Skin of body (tissue), 2 donors: ENCODE results near the gene TRMT10C. TPM values are rescaled to one million over a fixed set of nuclear protein-coding genes. Genes with fewer than 3 reads are reported as not detected.
"Not testable (repeated sequence)": the region's sequence is repeated elsewhere in the genome, so short reads cannot be mapped to it uniquely, and the experiment has no call there.

Source experiments
- DNase-seq: peaks from one replicate; lab custom pipeline; 2025; lab: John Stamatoyannopoulos, UW
- total RNA-seq: library from RNA; depleted of rRNA; stranded (reverse); fragments of >200 nt; gene quantifications from one replicate; pipeline ENCODE4 v1.2.3, GENCODE V29; 2014

The TRMT10C gene
- total RNA-seq, 1 donor from 2014 or later: 33.2 TPM

DNA sequence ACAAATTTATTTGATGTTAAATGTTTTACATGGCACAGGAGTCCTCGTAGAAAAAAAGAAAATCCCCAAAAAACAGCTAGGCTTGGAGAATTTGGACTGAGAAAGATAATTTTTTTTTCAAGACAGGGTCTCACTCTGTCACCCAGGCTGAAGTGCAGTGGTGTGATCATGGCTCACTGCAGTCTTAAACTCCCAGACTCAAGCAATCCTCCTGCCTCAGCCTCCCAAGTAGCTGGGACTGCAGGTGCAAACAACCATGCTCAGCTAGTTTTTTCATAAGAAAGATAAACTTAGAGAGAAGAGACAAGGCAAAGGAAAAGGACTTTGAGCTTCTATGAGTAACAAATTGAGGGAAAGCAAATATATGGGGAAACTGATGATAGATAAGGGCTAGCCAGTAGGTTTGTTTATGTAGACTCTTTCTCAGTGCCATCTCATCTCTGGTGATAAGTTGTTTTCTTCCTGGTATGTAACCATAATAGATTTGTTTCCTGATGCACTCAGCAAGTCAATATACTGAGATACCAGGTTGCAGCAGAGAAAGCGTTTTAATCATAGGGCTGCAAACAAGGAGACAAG lies 13.1 kb upstream of the TRMT10C start:
- no peak for DNase-seq

DNA sequence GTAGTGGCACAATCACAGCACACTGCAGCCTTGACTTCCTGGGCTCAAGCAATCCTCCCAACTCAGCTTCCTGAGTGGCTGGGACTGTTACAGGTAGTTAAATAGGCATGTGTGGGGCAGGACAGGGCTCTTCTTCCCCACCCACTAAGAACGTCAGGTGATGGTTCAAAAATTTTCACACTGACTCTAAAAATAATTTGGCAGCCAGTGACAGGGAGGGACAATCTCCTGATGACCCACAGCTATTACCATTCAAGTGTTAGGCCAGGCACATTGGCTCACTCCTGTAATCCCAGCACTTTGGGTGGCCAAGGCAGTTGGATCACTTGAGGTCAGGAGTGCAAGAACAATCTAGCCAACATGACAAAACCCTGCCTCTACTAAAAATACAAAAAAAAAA lies 12.2 kb upstream of the TRMT10C start:
- no peak for DNase-seq

DNA sequence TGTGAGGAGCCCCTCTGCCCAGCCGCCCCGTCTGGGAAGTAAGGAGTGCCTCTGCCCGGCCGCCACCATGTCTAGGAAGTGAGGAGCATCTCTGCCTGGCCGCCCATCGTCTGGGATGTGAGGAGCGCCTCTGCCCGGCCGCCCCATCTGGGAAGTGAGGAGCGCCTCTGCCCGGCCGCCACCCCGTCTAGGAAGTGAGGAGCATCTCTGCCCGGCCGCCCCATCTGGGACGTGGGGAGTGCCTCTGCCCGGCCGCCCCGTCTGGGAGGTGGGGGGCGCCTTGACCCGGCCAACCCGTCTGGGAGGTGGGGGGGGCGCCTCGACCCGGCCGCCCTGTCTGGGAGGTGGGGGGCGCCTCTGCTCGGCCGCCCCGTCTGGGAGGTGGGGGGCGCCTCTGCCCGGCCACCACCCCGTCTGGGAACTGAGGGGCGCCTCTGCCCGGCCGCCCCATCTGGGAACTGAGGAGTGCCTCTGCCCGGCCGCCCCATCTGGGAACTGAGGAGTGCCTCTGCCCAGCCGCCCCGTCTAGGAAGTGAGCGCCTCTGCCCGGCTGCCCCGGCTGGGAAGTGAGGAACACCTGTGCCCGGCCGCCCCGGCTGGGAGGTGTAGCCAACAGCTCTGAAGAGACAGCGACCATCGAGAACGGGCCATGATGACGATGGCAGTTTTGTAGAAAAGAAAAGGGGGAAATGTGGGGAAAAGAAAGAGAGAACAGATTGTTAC lies 10.1 kb upstream of the TRMT10C start:
- DNase-seq: not testable (repeated sequence)

DNA sequence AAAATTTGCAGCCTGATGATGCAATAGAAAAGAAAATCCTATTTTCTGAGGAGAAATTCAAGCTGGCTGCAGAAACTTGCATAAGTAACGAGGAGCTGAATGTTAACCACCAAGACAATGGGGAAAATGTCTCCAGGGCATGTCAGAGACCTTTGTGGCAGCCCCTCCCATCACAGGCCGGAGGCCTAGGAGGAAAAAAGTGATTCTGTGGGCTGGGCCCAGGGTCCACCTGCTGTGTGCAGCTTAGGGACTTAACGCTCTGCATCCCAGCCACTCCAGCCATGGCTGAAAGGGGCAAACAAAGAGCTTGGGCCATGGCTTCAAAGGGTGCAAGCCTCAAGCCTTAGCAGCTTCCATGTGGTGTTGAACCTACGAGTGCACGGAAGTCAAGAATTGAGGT lies 8.3 kb upstream of the TRMT10C start:
- not testable (repeated sequence) for DNase-seq

DNA sequence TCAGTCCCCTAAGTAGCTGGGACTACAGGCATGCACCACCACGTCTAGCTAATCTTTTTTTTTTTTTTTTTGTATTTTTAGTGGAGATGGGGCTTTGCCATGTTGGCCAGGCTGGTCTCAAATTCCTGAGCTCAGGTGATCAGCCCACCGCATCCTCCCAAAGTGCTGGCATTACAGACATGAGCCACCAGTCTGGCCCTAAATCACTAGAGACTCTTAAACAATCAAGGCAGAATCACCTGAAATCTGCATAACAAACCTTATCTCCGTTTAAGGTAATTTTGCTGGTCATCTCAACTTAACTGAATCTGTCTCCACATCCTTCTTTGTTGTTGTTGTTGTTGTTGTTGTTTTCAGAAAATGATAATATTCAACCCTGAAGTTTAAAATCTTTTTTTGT lies 5.6 kb upstream of the TRMT10C start:
- DNase-seq: no peak

DNA sequence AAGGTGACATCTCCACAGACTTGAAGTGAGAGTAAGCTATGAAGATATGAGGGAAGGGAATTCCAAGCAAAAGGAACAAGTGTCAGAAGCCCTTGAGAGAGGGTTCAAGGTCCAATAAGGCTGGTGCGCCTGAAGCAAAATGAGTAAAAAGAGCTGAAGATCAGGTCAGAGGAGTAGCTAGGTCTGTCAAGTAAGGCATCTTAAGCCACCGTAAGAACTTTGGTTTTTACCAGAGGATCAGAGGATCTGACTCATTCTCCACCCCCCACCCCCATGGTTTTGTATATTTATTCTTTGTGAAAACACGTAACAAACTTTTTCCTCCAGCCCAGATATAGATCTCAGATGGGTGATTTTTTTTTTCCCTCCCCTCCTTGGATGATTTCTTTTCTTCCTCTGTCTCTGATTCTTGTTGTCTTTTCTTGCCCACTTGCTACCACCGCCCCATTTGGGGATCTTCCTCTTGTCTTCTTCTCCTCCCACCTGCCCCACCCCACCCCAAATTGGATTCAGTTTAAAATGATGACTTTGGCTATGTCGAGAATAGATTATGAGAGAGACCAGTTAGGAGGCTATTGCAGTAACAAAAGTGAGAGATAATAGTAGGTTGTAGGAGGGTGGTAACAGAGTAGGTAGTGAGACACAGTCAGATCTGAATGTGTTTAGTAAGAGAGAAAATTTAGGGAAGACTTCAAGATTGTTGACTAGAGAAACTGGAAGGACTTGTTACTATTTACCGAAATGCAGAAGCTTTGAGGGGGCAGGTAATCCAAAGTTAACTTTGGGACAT lies 6.1 kb downstream of the TRMT10C start:
- no peak for DNase-seq

DNA sequence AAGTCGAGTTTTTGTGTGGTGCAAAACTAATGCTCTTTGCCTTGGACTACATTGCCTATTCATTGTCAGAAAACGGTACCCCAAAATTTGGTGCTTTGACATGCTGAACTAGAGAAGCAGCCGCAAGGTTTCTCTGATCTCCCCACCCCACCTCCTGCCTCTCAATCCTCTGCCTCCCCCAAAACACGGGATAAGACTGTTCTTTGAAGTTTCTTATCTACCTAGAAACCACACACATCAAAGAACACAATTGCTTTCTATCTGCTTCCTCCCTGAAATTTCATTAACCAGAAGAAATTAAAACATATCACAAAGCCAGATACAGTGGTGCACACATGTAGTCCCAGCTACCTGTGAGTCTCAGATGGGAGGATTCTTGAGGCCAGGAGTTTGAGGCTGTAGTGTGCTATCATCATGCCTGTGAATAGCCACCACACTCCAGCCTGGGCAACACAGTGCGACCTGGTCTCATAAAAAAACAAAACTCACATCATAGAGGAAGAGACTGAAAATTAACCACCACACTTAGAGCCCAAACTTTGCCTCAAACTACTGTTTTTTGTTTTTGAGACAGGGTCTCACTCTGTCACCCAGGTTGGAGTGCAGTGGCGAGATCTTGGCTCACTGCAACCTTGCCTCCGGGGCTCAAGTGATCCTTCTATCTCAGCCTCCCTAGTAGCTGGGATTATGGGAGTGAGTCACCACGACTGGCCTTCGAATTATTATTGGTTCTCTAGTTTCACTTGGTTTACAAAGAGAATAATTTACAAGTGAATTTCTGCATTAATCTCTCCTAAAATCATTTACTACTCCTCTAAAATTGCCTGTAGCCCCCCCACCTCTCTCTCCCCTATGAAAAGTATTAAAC lies 9.6 kb downstream of the TRMT10C start:
- no peak for DNase-seq

DNA sequence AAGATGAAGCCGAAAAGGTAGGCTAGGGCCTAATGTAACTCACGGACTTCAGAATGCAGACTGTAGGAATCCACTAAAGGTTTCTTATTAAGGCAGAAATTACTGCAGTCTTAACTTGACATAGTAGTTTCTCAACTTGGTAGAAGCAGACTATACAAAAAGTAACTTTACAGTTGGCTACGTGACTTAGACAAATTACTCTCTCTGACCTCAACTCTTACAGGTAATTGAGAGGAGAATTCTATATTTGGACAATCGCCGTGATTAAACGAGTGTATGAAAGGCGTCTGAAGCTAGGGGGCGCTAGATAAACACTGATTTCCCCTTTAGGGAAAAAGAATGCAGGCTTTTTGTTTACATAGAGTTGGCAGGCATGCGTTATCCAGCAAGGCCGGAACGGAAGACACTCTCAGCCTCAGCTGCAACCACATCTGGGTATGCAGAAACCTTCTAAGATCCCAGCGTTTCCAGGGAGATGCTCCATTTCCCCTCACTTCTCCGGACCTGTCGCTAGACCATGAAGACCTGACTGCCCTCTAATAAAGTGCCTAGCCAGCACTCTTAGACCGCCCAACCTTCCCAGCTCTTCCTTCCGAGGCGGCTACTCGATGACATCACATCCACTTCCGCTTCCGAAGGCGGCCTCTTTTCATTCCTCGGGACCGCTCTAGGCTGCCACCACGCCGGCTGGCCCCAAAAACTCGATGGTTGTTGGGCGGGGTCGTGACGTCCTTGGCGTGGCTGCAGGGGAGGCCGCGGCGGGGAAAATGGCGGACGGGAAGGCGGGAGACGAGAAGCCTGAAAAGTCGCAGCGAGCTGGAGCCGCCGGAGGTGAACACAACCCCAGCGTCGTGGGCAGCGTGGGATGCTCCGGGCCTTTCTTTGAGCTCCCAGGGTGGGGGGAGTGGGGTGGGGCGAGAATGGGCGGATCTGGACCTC lies 12.1 kb downstream of the TRMT10C start, which contains the start of gene PCNP:
TSS of gene PCNP (plus strand) at position 732 of the 939 bp plus-strand sequence. CDS start at position 768, 36 bp downstream.
- DNase-seq: peak; percentile 99

DNA sequence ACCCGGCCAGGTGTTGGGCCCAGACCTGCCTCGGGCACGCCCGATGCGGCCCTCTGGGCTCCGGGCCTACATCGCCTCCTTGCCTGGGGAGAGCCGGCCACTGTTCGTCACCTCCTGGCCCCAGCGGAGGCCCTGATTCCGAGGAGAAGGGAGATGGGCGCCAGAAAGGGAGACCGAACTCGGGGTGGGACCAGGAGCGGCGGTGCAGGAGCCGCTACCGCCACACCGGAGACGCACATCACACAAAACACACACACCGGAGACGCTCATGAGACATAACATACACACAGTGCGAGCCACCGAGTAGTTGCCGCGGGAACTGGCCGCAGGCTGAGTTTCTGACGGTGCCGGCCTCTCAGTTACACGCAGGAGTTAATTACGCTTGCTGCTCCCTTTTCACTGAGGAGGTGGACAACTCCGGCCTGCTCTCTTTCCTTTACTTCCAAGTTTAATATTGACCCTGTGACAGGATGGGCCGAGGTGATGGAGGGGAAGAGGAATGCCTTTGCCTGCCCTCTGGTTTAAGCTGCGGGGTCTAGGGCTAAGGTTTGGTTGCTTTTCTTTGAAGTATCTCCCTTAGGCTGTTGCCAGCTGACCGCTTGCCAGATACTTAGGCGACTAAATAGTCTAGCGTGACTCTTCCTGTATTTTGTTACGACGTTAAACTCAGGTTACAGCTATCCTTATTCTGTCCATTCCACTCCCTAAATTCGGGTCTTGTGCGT lies 12.9 kb downstream of the TRMT10C start:
- peak; percentile 69 for DNase-seq

DNA sequence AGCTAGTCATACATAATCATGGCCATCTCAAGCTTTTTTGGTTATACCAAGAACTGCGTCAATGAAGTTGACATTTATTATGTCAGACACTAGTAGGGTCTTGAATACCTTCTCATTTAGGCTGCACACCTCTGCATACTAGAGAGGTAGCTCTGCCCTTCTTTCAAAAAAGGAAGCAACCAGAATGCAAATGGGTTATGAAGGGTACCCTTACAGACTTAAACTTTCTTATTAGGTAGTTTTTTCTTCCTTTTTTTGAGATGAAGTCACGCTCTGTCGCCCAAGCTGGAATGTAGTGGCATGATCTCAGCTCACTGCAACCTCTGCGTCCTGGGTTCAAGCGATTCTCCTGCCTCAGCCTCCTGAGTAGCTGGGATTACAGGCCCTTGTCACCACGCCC lies 15.6 kb downstream of the TRMT10C start:
- DNase-seq: no peak

DNA sequence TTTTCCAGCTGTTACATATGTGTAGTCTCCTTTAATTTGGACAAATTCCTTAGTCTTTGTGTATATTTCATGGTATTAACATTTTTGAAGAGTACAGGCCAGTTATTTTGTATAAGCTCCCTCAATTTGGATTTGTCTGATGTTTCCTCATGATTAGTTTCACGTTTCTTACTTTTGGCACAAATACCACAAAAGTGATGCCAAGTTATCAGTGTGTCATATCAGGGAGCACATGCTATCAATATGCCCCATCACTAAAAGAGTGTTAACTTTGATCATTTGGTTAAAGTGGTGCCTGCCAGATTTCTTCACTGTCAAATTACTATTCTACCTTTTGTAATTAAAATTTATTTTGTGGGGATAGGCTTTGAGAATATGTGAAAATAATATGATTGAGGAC lies 26.9 kb downstream of the TRMT10C start:
- peak; percentile 37 for DNase-seq

DNA sequence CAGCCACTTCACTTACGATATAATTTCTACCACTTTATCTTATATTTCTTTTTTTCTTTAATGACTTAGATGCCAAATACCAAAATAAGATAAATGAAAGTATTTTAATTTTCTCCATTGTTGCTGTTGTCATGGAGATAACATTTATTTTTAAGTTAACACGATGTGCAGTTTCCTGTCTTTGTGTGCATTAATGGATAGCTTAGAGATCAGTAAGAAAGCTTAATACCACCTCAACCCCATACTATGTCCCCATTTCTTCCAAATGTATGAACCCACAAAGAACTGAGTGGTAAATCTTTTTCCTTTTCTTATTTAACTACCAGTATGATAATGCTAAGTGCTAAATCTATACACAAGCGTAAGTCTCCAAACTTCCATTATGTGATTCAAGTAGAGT lies 29.4 kb downstream of the TRMT10C start:
- DNase-seq: no peak

DNA sequence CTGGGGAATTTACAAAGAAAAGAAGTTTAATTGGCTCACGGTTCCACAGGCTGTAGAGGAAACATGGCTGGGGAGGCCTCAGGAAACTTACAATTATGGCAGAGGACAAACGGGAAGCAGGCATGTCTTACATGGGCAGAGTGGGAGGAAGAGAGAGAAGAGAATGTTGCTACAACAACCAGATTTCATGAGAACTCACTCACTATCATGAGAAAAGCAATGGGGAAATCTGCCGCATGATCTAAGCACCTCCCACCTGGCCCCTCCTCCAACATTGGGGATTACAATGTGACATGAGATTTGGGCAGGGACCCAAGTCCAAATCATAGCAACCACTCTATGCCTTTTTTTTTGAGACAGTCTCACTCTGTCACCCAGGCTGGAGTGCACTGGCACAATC lies 41.1 kb downstream of the TRMT10C start:
- no peak for DNase-seq

DNA sequence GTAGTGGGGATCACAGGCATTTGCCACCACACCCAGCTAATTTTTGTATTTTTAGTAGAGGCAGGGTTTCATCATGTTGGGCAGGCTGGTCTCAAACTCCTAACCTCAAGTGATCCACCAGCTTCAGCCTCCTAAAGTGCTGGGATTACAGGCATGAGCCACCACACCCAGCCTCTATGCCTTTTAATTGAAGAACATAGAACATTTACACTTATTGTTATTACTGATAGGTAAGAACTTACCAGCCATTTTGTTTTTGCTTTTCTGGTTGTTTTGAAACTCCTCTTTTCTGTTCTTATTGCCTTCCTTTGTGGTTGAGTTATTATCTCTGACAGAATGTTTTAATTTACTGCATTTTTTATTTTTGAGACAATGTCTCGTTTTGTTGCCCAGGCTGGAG lies 41.5 kb downstream of the TRMT10C start:
- DNase-seq: no peak

DNA sequence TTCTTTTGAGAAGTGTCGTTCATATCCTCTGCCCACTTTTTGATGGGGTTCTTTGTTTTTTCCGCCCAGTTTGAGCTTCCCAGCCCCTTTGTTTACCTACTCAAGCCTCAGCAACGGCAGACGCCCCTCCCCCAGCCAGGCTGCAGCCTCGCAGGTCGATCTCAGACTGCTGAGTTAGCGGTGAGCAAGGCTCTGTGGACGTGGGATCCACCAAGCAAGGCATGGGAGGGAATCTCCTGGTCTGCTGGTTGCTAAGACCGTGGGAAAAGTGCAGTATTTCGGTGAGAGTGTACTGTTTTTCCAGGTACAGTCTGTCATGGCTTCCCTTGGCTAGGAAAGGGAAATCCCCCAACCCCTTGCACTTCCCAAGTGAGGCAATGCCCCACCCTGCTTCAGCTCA lies 43.7 kb downstream of the TRMT10C start:
- DNase-seq: not testable (repeated sequence)

DNA sequence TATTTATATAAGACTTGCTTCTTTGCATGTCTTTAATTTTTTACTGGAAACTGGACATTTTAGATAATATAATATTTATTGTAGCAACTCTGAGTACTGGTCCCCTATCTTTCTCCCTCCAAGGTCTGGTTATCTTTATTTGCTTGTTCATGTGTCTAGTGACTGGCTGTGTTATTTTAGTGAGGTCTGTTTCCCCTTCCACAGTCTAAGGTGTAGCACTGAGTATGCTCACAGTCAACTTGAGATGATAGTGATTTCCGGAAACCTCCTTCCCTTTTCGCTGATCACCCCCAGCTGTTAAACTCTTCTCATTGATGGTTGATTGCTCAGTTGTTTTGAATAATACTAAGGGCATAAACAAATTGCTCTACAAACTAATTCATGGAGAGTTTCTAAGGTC lies 49.4 kb downstream of the TRMT10C start:
- no peak for DNase-seq

DNA sequence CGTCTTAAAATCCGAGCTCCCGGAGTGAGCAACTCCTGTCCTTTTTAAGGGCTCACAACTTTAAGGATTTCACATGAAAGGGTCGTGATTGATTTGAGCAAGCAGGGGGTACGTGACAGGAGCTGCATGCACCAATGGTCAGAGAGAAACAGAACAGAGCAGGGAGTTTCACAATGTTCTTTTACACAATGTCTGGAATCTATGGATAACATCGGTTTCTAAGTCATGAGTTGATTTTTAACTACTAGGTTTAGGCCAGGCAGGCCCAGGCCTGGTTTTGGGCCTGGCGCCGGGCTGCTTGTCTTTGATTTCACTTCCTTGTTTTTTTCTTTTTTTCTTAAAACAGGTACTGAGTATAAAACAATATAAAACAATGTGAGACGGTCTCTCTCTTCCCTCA lies 51.3 kb downstream of the TRMT10C start:
- DNase-seq: not testable (repeated sequence)

DNA sequence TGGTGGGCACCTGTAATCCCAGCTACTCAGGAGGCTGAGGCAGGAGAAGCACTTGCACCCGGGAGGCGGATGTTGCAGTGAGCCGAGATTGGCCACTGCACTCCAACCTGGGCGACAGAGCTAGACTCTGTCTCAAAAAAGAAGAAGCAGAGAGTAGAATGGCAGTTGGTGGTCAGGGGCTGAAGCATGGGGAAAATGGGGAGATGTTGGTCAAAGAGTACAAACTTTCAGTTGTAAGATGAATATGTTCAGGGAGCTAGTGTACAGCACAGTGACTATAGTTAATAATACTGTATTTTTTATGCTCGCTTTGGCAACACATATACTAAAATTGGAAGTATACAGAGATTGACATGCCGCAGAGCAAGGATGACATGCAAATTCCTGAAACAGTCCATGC lies 53.9 kb downstream of the TRMT10C start:
- DNase-seq: no peak
